AG09309 (cell line): ENCODE results near the gene CCDC27.

Experiments used
- DNase-seq: peaks from one replicate; pipeline ENCODE4 v3.0.0-alpha.2; 2010; ENCODE audit warnings: low read depth
- H3K4me3 ChIP-seq: 2 replicates; pipeline ENCODE4 v1.5.1; 2011; ENCODE audit warnings: mild to moderate bottlenecking, low read depth, low read length, moderate library complexity; ENCODE audit not compliant: control insufficient read depth
- CTCF ChIP-seq: IDR thresholded peaks from 2 replicates; pipeline ENCODE4 v1.5.1; 2011; ENCODE audit warnings: mild to moderate bottlenecking, low read depth, low read length, inconsistent platforms; ENCODE audit not compliant: insufficient read depth, control insufficient read depth; ENCODE audit errors: missing control alignments

The CCDC27 gene

GRCh38 chr1:3771108-3772026 lies 19.1 kb downstream of the CCDC27 start:
- DNase-seq: no peak
- peak overlapping the region; percentile 38 for H3K4me3 ChIP-seq
- no peak for TF ChIP-seq CTCF

GRCh38 chr1:3772027-3772714 lies 19.9 kb downstream of the CCDC27 start:
- peak overlapping the region; percentile 38 for H3K4me3 ChIP-seq
- DNase-seq: no peak
- no peak for TF ChIP-seq CTCF

GRCh38 chr1:3772715-3773571 lies 20.7 kb downstream of the CCDC27 start, which contains the start of gene SMIM1:
Gene SMIM1 (plus strand): TSS chr1:3772749. CDS start chr1:3775374, 2,625 bp downstream.
- H3K4me3 ChIP-seq: peak within 1 kb of the TSS; percentile 38
- no peak for DNase-seq
- TF ChIP-seq CTCF: no peak

- no peak for DNase-seq
- TF ChIP-seq CTCF: no peak
- H3K4me3 ChIP-seq: no peak overlapping the region
Measured at GRCh38 chr1:3773572-3774275, 21.5 kb downstream of the CCDC27 start.

- H3K4me3 ChIP-seq: no peak overlapping the region
Measured at GRCh38 chr1:3774276-3774945, 22.2 kb downstream of the CCDC27 start.

More at GRCh38 chr1:3774276-3774945, 22.2 kb downstream of the CCDC27 start:
- TF ChIP-seq CTCF: no peak
- no peak for DNase-seq
